DOHH2 (cell line): Measurements from ENCODE around the gene BPIFB4.

Experiments
- H3F3A ChIP-seq: fragments of 200-600 bp; sonication (generic), shearing (Covaris generic); 2 replicates; pipeline ENCODE4 v1.6.0; 2016; ENCODE audit warnings: antibody characterized with exemption, mild to moderate bottlenecking; ENCODE audit not compliant: control insufficient read depth, insufficient read depth
- H3K27ac ChIP-seq: fragments of 200-600 bp; sonication (generic); 2 replicates; pipeline ENCODE4 v1.5.1; 2014; ENCODE audit warnings: low read depth, mild to moderate bottlenecking, low read length, moderate library complexity
- H3K27me3 ChIP-seq: fragments of 200-600 bp; sonication (generic); 2 replicates; pipeline ENCODE4 v1.6.1; 2014; ENCODE audit warnings: mild to moderate bottlenecking, low read length, mixed read lengths; ENCODE audit not compliant: control insufficient read depth
- H3K36me3 ChIP-seq: fragments of 200-600 bp; sonication (generic); 2 replicates; pipeline ENCODE4 v1.6.1; 2014; ENCODE audit warnings: mild to moderate bottlenecking, low read length, moderate library complexity, mixed read lengths; ENCODE audit not compliant: control insufficient read depth
- H3K4me1 ChIP-seq: fragments of 200-600 bp; sonication (generic); 2 replicates; pipeline ENCODE4 v1.6.1; 2014; ENCODE audit warnings: mild to moderate bottlenecking, low read length, mixed read lengths; ENCODE audit not compliant: control insufficient read depth
- H3K4me2 ChIP-seq: fragments of 200-600 bp; sonication (generic); 2 replicates; pipeline ENCODE4 v1.6.0; 2014; ENCODE audit warnings: mild to moderate bottlenecking, low read length, moderate library complexity
- H3K4me3 ChIP-seq: fragments of 200-600 bp; sonication (generic); 2 replicates; pipeline ENCODE4 v1.5.1; 2014; ENCODE audit warnings: mild to moderate bottlenecking, low read length, mixed read lengths
- H3K79me2 ChIP-seq: fragments of 200-600 bp; sonication (generic); 2 replicates; pipeline ENCODE4 v1.6.1; 2014; ENCODE audit warnings: mild to moderate bottlenecking, low read length, mixed read lengths; ENCODE audit not compliant: control insufficient read depth
- H3K9me2 ChIP-seq: fragments of 200-600 bp; sonication (generic); replicated peaks from 2 replicates; pipeline ENCODE4 v1.6.1; 2014; ENCODE audit warnings: mild to moderate bottlenecking, low read length, mixed read lengths; ENCODE audit not compliant: control insufficient read depth
- H3K9me3 ChIP-seq: fragments of 200-600 bp; sonication (generic); 2 replicates; pipeline ENCODE4 v1.6.1; 2014; ENCODE audit warnings: antibody characterized with exemption, low read length, mixed read lengths; ENCODE audit not compliant: control insufficient read depth, insufficient read depth
- H4K20me1 ChIP-seq: fragments of 200-600 bp; sonication (generic); 2 replicates; pipeline ENCODE4 v1.6.0; 2014; ENCODE audit warnings: low read depth, mild to moderate bottlenecking, antibody characterized with exemption, low read length, moderate library complexity; ENCODE audit not compliant: control insufficient read depth, insufficient read depth
- CTCF ChIP-seq: fragments of 200-600 bp; sonication (generic); IDR thresholded peaks from one replicate; pipeline ENCODE4 v1.5.1; 2014; ENCODE audit warnings: antibody characterized with exemption, mild to moderate bottlenecking, low read depth, low read length; ENCODE audit not compliant: poor library complexity, severe bottlenecking
- EZH2phosphoT487 ChIP-seq: fragments of 200-600 bp; sonication (generic); IDR thresholded peaks from 2 replicates; pipeline ENCODE4 v1.6.1; 2017; ENCODE audit warnings: borderline replicate concordance, mild to moderate bottlenecking, antibody characterized with exemption, low read length, moderate library complexity, mixed read lengths

BPIFB4 gene

GRCh38 chr20:33054791-33055190 lies 24.7 kb upstream of the BPIFB4 start:
- H3K79me2 ChIP-seq = no peaks in the 10 kb centered on the region
- H3K27me3 ChIP-seq = no peaks in the 10 kb centered on the region
- no peaks in the 10 kb centered on the region for H3K4me1 ChIP-seq
- no peaks in the 10 kb centered on the region for H3F3A ChIP-seq
- H3K4me3 ChIP-seq = no peak overlapping the region
- TF ChIP-seq CTCF (no peak), EZH2phosphoT487 (no peak)
- H3K9me3 ChIP-seq = no peaks in the 10 kb centered on the region
- H3K27ac ChIP-seq = no peak overlapping the region
- H4K20me1 ChIP-seq = no peaks in the 10 kb centered on the region
- H3K9me2 ChIP-seq = no peaks in the 10 kb centered on the region
- no peaks in the 10 kb centered on the region for H3K36me3 ChIP-seq
- no peak overlapping the region for H3K4me2 ChIP-seq

GRCh38 chr20:33059136-33059535 lies 20.3 kb upstream of the BPIFB4 start:
- Histone ChIP-seq H3K27me3 (0 out of 2 replicates have a peak, but pooled peaks cover 3% of the 10 kb centered on the region), H3F3A (no peaks in the 10 kb centered on the region), H3K4me2 (no peak overlapping the region), H3K36me3 (no peaks in the 10 kb centered on the region), H3K27ac (no peak overlapping the region), H3K79me2 (no peaks in the 10 kb centered on the region), H3K4me1 (no peaks in the 10 kb centered on the region), H4K20me1 (no peaks in the 10 kb centered on the region), H3K9me3 (no peaks in the 10 kb centered on the region), H3K4me3 (no peak overlapping the region), H3K9me2 (no peaks in the 10 kb centered on the region)
- TF ChIP-seq CTCF = no peak
- no peak for TF ChIP-seq EZH2phosphoT487

- no peak for TF ChIP-seq CTCF
- TF ChIP-seq EZH2phosphoT487 = no peak
- Histone ChIP-seq H3K4me2 (no peak overlapping the region), H3K27ac (no peak overlapping the region)
Measured at GRCh38 chr20:33059741-33060390, 19.6 kb upstream of the BPIFB4 start.

More at GRCh38 chr20:33059741-33060390, 19.6 kb upstream of the BPIFB4 start:
- Histone ChIP-seq H3K9me2 (no peaks in the 10 kb centered on the region), H3K4me1 (no peaks in the 10 kb centered on the region), H3K4me3 (no peak overlapping the region), H3K79me2 (no peaks in the 10 kb centered on the region), H3K36me3 (no peaks in the 10 kb centered on the region), H3F3A (no peaks in the 10 kb centered on the region), H3K9me3 (no peaks in the 10 kb centered on the region), H3K27me3 (0 out of 2 replicates have a peak, but pooled peaks cover 3% of the 10 kb centered on the region), H4K20me1 (no peaks in the 10 kb centered on the region)
